ENCODE data around the gene DSC1. TPM values are rescaled to one million over a fixed set of nuclear protein-coding genes. Genes with fewer than 3 reads are reported as not detected.

Gene DSC1
- total RNA-seq, 1 experiment from 2014 or later = not detected

- DNase-seq (ENCODE audit: low read depth, low spot score) (no peak), ATAC-seq (no peak)
- no peak overlapping the region for H3K27ac ChIP-seq (ENCODE audit: low read length)
- H3K4me1 ChIP-seq (ENCODE audit: control insufficient read depth, insufficient read depth, low read length) = no peaks in the 10 kb centered on the region
- no TSS peak for BruUV-seq (replicated peaks)
- intact Hi-C loops (cut with micrococcal nuclease; ENCODE audit: unreplicated experiment) (no loop called here), in situ Hi-C loops (cut with HindIII; ENCODE audit: low pct_unique_long_range_greater_than_20kb, low sequenced_read_pairs) (no loop called here)
- TF ChIP-seq SIN3A (IDR thresholded peaks at IDR 0.05; ENCODE audit: borderline replicate concordance, insufficient read depth, low read depth, low read length) = no peak
- TF ChIP-seq CTCF (IDR thresholded peaks at IDR 0.05) = no peak
- no peak for TF ChIP-seq TCF7L2 (IDR thresholded peaks at IDR 0.05; ENCODE audit: low read depth, low read length)
- TF ChIP-seq, protein P1, sequence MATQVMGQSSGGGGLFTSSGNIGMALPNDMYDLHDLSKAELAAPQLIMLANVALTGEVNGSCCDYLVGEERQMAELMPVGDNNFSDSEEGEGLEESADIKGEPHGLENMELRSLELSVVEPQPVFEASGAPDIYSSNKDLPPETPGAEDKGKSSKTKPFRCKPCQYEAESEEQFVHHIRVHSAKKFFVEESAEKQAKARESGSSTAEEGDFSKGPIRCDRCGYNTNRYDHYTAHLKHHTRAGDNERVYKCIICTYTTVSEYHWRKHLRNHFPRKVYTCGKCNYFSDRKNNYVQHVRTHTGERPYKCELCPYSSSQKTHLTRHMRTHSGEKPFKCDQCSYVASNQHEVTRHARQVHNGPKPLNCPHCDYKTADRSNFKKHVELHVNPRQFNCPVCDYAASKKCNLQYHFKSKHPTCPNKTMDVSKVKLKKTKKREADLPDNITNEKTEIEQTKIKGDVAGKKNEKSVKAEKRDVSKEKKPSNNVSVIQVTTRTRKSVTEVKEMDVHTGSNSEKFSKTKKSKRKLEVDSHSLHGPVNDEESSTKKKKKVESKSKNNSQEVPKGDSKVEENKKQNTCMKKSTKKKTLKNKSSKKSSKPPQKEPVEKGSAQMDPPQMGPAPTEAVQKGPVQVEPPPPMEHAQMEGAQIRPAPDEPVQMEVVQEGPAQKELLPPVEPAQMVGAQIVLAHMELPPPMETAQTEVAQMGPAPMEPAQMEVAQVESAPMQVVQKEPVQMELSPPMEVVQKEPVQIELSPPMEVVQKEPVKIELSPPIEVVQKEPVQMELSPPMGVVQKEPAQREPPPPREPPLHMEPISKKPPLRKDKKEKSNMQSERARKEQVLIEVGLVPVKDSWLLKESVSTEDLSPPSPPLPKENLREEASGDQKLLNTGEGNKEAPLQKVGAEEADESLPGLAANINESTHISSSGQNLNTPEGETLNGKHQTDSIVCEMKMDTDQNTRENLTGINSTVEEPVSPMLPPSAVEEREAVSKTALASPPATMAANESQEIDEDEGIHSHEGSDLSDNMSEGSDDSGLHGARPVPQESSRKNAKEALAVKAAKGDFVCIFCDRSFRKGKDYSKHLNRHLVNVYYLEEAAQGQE (IDR thresholded peaks at IDR 0.05; ENCODE audit: insufficient read depth in 1 of 2, low read depth in 2 of 2, low read length in 1 of 2) = no peak
- no peak for TF ChIP-seq POLR2AphosphoS5 (IDR thresholded peaks at IDR 0.05; ENCODE audit: low read depth, low read length)
- POLR2A ChIA-PET = no interaction called here
- H3K9me3 ChIP-seq (ENCODE audit: control insufficient read depth, insufficient read depth, low read depth, low read length) = no peaks in the 10 kb centered on the region
- H3K4me3 ChIP-seq (ENCODE audit: low read depth in 2 of 2, low read length in 2 of 2) = no peak overlapping the region
- H3K27me3 ChIP-seq (ENCODE audit: control insufficient read depth, insufficient read depth, low read length) = no peaks in the 10 kb centered on the region
- CTCF ChIA-PET = no interaction called here
- no peaks in the 10 kb centered on the region for H3K36me3 ChIP-seq (ENCODE audit: control insufficient read depth, insufficient read depth, low read length)
These were observed 46.4 kb upstream of the DSC1 start for GRCh38 chr18:31209041-31209440.

DNA sequence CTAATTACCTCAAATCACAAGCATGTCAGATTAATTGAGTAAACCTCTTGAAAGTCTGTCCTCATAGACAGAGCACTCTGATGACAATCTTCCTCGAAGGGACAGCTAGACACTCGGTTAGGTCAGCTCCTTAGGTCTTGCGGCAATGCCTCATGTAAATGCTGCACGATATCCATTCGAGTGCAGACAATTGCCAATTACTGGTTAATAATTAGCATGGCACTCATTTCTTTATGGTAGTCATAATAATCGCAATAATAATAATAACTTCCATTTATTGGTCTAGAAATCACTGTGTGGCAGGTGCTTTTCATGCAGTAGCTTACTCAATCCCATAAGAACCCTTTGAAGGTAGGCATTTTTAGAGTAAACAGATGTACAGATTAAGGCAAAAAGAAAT is 44.7 kb upstream of the DSC1 start:
- Histone ChIP-seq H3K9me3 (ENCODE audit: control insufficient read depth, insufficient read depth, low read depth, low read length) (no peaks in the 10 kb centered on the region), H3K4me1 (ENCODE audit: control insufficient read depth, insufficient read depth, low read length) (no peaks in the 10 kb centered on the region), H3K27me3 (ENCODE audit: control insufficient read depth, insufficient read depth, low read length) (no peaks in the 10 kb centered on the region), H3K27ac (ENCODE audit: low read length) (no peak overlapping the region), H3K4me3 (ENCODE audit: low read depth in 2 of 2, low read length in 2 of 2) (no peak overlapping the region), H3K36me3 (ENCODE audit: control insufficient read depth, insufficient read depth, low read length) (no peaks in the 10 kb centered on the region)
- DNase-seq (ENCODE audit: low read depth, low spot score) = no peak
- ChIA-PET CTCF (no interaction called here), POLR2A (no interaction called here)
- intact Hi-C loops (cut with micrococcal nuclease; ENCODE audit: unreplicated experiment) (no loop called here), in situ Hi-C loops (cut with HindIII; ENCODE audit: low pct_unique_long_range_greater_than_20kb, low sequenced_read_pairs) (no loop called here)
- no peak for ATAC-seq
- TF ChIP-seq SIN3A (IDR thresholded peaks at IDR 0.05; ENCODE audit: borderline replicate concordance, insufficient read depth, low read depth, low read length) (no peak), TCF7L2 (IDR thresholded peaks at IDR 0.05; ENCODE audit: low read depth, low read length) (no peak), CTCF (IDR thresholded peaks at IDR 0.05) (no peak)
- TF ChIP-seq, protein P1 (IDR thresholded peaks at IDR 0.05; ENCODE audit: insufficient read depth in 1 of 2, low read depth in 2 of 2, low read length in 1 of 2) = no peak
- no TSS peak for BruUV-seq (replicated peaks)

Measured in Panc1 (cell line).